HL-60 (cell line): ENCODE results near the gene SIL1.

Source experiments
- DNase-seq, 2 experiments: peaks; one replicate each; pipeline ENCODE4 v3.0.0-alpha.2; 2010 to 2020; ENCODE audit warnings: low read depth in 1 of 2, low spot score in 1 of 2
- H3K27ac ChIP-seq: fragments of 250-450 bp; sonication (Bioruptor Pico); replicated peaks from 2 replicates; pipeline ENCODE4 v1.5.1; 2020; ENCODE audit warnings: mild to moderate bottlenecking, moderate library complexity
- H3K27me3 ChIP-seq: fragments of 250-450 bp; sonication (Bioruptor Pico); 2 replicates; pipeline ENCODE4 v1.5.1; 2021; ENCODE audit warnings: mild to moderate bottlenecking, moderate library complexity; ENCODE audit not compliant: insufficient read depth, poor library complexity, severe bottlenecking
- H3K4me3 ChIP-seq: replicated peaks from 2 replicates; pipeline ENCODE4 v1.5.1; 2011; ENCODE audit warnings: mild to moderate bottlenecking, control low read depth, low read length; ENCODE audit not compliant: insufficient read depth
- GABPA ChIP-seq: IDR thresholded peaks from 2 replicates; pipeline ENCODE4 v1.6.1; 2012; ENCODE audit warnings: low read depth
- POLR2AphosphoS5 ChIP-seq: IDR thresholded peaks from 2 replicates; pipeline ENCODE4 v1.6.1; 2012; ENCODE audit warnings: low read depth
- REST ChIP-seq: IDR thresholded peaks from 2 replicates; pipeline ENCODE4 v1.6.1; 2012; ENCODE audit warnings: low read depth; ENCODE audit not compliant: insufficient replicate concordance
- SPI1 ChIP-seq: IDR thresholded peaks from 2 replicates; pipeline ENCODE4 v1.6.1; 2012; ENCODE audit warnings: low read depth, mild to moderate bottlenecking, borderline replicate concordance
- TF ChIP-seq, protein P1 (sequence below): IDR thresholded peaks from one replicate; pipeline ENCODE4 v1.5.1; 2011; ENCODE audit warnings: low read length, control low read depth, inconsistent platforms; ENCODE audit not compliant: insufficient read depth

SIL1 gene

GRCh38 chr5:138938526-138938925, 259.6 kb downstream of the SIL1 start:
- H3K27me3 ChIP-seq, result no peaks in the 10 kb centered on the region
- TF ChIP-seq, protein P1, sequence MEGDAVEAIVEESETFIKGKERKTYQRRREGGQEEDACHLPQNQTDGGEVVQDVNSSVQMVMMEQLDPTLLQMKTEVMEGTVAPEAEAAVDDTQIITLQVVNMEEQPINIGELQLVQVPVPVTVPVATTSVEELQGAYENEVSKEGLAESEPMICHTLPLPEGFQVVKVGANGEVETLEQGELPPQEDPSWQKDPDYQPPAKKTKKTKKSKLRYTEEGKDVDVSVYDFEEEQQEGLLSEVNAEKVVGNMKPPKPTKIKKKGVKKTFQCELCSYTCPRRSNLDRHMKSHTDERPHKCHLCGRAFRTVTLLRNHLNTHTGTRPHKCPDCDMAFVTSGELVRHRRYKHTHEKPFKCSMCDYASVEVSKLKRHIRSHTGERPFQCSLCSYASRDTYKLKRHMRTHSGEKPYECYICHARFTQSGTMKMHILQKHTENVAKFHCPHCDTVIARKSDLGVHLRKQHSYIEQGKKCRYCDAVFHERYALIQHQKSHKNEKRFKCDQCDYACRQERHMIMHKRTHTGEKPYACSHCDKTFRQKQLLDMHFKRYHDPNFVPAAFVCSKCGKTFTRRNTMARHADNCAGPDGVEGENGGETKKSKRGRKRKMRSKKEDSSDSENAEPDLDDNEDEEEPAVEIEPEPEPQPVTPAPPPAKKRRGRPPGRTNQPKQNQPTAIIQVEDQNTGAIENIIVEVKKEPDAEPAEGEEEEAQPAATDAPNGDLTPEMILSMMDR, result no peak
- TF ChIP-seq POLR2AphosphoS5, result no peak
- TF ChIP-seq GABPA, result no peak
- TF ChIP-seq REST, result no peak
- no peak overlapping the region for H3K4me3 ChIP-seq
- no peak overlapping the region for H3K27ac ChIP-seq
- no peak for DNase-seq

DNA sequence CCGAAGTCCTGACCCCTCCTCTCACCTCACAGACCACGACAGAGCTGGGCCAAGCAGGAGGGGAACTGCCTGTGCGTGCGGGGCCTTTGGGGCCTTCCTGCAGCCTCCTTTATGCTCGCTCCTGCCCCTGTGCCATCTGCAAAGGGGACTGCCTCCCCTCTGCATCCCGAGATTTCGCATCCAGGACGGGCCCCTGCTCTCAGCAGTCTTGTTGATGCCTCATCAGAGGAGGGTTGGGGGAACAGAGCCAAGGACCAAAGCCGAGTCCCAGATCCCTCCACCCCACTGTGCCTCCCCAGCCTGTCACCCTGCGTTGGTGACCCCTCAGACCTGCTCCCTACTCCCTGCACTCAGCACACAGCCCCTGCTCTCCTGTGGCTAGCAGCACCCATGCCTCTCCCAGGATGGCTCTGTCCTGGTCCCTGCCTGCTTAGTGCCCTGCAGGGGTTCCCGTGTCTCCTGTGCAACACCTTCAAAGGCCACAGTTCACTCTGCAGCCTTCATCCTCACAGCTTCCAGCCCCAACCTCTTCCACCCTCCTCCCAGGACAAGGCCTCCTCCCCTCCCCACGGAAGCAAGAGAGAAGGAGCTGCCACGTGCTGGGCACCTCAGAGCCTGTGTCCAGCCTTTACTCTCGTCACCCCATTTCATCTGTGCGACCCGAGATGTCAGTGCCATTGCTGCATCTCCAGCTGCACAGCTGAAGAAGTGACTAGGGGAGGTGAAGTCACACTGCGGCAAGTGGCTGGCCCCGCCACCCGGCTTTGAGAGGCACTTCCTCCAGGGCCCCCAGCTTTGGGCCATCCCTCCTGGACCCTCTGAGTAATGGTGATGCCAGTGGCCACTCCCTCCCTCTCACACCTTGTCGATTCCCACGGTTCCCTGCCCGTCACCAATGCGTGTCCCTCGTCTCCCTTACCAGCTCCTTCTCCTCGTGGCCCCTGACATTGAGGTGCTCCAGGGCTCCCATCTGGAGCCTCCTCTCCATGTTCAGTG, 260.5 kb downstream of the SIL1 start:
- TF ChIP-seq POLR2AphosphoS5, result no peak
- TF ChIP-seq, protein P1, result no peak
- no peak for TF ChIP-seq GABPA
- no peak for TF ChIP-seq REST
- TF ChIP-seq SPI1, result no peak
- Histone ChIP-seq H3K4me3 (no peak overlapping the region), H3K27me3 (no peaks in the 10 kb centered on the region), H3K27ac (no peak overlapping the region)
- no peak for DNase-seq

DNA sequence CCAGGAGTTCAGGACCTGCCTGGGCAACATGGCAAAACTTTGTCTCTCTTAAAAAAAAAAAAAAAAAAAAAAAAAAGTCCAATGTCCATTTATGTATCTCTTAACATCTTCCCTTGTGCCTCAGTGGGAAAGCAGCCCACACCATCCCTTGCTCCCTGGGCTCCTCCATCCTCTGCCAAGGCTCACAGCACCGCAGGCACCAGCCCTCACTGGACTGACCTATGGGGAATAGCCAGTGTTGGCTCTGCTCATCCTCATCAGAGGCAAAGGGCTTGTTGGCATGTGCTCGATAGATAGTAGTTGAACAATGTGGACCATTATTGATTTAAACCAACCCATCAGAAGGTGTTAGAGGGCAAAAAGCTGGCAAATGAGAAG, 261.2 kb downstream of the SIL1 start:
- no peaks in the 10 kb centered on the region for H3K27me3 ChIP-seq

More for the DNA sequence above, 261.2 kb downstream of the SIL1 start:
- Histone ChIP-seq H3K4me3 (no peak overlapping the region), H3K27ac (no peak overlapping the region)
- no peak for DNase-seq
- TF ChIP-seq, protein P1, result no peak
- no peak for TF ChIP-seq REST
- no peak for TF ChIP-seq GABPA
- TF ChIP-seq POLR2AphosphoS5, result no peak
- TF ChIP-seq SPI1, result no peak
